Prostate gland (tissue), 2 donors: ENCODE measurements around the gene GSTK1.

ENCODE experiments used
- POLR2A ChIP-seq: fragments of 450-650 bp; IDR thresholded peaks from one replicate; pipeline ENCODE4 v1.6.1; 2016; ENCODE audit warnings: antibody characterized with exemption, mild to moderate bottlenecking
- POLR2AphosphoS5 ChIP-seq: sonication (generic); formaldehyde crosslinking; IDR thresholded peaks from one replicate; pipeline ENCODE4 v1.6.1; 2017; ENCODE audit warnings: antibody characterized with exemption
- TF ChIP-seq, protein P1 (sequence below), 4 experiments: fragments of 200-600 bp in 2 of 4; fragments of 450-650 bp in 2 of 4; sonication (generic) in 2 of 4; IDR thresholded peaks; 1 replicate in 3 of 4; 2 replicates in 1 of 4; pipeline ENCODE4 v1.5.1; 2016 to 2019; ENCODE audit warnings: antibody characterized with exemption in 4 of 4, mild to moderate bottlenecking in 2 of 4, moderate library complexity in 2 of 4

DNA sequence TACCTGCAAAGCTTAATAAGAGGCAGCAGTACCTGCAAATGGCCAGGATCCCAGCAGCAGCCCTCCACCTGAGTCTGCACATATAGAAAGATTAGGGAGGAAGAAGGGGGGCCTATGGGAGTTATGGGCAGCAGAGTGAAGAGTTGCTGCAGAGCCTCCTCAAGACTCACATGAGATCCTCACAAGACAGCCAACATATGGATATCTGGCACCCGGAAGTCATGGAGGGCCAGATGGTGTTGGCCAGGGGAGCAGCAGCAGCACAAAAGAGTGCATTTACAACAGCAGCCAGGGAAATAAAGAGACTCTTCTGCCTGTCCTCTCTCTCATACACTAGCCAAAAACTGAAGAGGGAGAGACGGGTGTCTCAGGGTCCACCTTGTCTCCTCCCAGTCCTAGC is 45.4 kb upstream of the GSTK1 start:
- TF ChIP-seq POLR2A (no peak), POLR2AphosphoS5 (no peak)
- TF ChIP-seq, protein P1, sequence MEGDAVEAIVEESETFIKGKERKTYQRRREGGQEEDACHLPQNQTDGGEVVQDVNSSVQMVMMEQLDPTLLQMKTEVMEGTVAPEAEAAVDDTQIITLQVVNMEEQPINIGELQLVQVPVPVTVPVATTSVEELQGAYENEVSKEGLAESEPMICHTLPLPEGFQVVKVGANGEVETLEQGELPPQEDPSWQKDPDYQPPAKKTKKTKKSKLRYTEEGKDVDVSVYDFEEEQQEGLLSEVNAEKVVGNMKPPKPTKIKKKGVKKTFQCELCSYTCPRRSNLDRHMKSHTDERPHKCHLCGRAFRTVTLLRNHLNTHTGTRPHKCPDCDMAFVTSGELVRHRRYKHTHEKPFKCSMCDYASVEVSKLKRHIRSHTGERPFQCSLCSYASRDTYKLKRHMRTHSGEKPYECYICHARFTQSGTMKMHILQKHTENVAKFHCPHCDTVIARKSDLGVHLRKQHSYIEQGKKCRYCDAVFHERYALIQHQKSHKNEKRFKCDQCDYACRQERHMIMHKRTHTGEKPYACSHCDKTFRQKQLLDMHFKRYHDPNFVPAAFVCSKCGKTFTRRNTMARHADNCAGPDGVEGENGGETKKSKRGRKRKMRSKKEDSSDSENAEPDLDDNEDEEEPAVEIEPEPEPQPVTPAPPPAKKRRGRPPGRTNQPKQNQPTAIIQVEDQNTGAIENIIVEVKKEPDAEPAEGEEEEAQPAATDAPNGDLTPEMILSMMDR (IDR thresholded peaks at IDR 0.05): no peak
